ENCODE data around the gene CLDN11. TPM values are rescaled to one million over a fixed set of nuclear protein-coding genes. Genes with fewer than 3 reads are reported as not detected.

The CLDN11 gene
- total RNA-seq, 6 experiments from 2014 or later: 3.3 to 77.5 (median 66.7) TPM

DNA sequence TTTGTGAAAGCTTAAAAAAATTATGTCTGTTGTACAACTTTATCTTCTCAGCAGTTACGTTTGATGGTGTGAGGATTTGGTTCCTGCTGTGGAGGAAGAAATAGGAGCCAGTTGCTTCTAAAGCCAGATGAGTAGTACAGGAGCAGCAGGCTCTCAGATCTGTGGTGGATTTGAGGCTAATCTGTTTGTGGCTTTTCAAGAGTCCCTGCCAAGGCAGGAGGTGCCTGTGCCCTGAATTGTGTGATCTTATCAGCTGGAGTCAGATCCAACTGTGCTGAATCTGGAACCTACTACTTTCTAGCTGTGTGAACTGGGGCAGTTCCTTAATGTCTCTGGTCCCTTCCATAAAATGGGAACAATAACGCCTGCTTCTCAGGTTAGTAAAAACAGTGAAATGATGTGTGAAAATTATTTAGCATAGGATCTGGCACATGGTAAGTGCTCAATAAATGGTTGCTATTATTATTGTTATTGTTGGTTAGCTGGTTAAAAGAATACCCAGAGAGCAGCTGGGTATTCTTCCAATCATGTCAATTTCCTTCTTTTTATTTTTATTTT, 7.7 kb downstream of the CLDN11 start:
- H3K27ac Mint-ChIP-seq: no peak overlapping the region

GRCh38 chr3:170428095-170428494, 9.4 kb downstream of the CLDN11 start:
- no peak for DNase-seq
- H3K27me3 Mint-ChIP-seq (ENCODE audit: insufficient read depth): peaks cover 6% of the 10 kb centered on the region; the same call in 1 of the 2 replicates
- H3K36me3 Mint-ChIP-seq (ENCODE audit: low read depth): peaks cover 12% of the 10 kb centered on the region; the same call in 1 of the 2 replicates
- no peak overlapping the region for H3K4me3 Mint-ChIP-seq
- TF ChIP-seq CTCF (IDR thresholded peaks at IDR 0.05): no peak
- no peak overlapping the region for H3K27ac Mint-ChIP-seq
- H3K4me1 Mint-ChIP-seq (ENCODE audit: low read depth): peaks cover 24% of the 10 kb centered on the region
- no peaks in the 10 kb centered on the region for H3K9me3 Mint-ChIP-seq

More for the DNA sequence above, 7.7 kb downstream of the CLDN11 start:
- peaks cover 12% of the 10 kb centered on the region; the same call in 1 of the 2 replicates for H3K36me3 Mint-ChIP-seq (ENCODE audit: low read depth)
- DNase-seq: peak; percentile 2
- H3K4me3 Mint-ChIP-seq: no peak overlapping the region
- no peak for TF ChIP-seq CTCF (IDR thresholded peaks at IDR 0.05)
- peaks cover 32% of the 10 kb centered on the region for H3K4me1 Mint-ChIP-seq (ENCODE audit: low read depth)
- peaks cover 7% of the 10 kb centered on the region; the same call in 1 of the 2 replicates for H3K27me3 Mint-ChIP-seq (ENCODE audit: insufficient read depth)
- no peaks in the 10 kb centered on the region for H3K9me3 Mint-ChIP-seq

DNA sequence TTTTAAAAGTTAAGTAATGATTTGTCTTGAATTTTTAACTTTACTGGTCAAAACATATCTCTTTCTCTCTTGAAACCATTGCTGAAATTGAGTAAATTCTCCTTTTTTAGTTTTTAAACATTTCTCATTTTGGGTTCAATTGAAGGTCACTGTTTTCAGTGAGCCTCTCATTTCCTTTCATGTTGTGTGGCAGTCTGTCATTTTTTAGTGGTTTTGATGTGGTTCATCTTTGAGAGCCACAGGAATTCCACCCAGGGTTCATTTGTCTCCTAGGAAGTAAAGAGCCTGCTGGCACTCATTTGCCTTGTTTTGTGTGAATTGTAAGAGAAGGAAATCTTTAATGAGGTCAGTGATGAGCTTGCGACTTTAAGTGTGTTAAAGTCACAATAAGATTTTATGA, 10.4 kb downstream of the CLDN11 start:
- peaks cover 5% of the 10 kb centered on the region; the same call in 1 of the 2 replicates for H3K27me3 Mint-ChIP-seq (ENCODE audit: insufficient read depth)
- H3K9me3 Mint-ChIP-seq: no peaks in the 10 kb centered on the region
- no peak overlapping the region for H3K4me3 Mint-ChIP-seq
- no peak overlapping the region for H3K27ac Mint-ChIP-seq
- DNase-seq: peak; percentile 6
- peaks cover 24% of the 10 kb centered on the region for H3K4me1 Mint-ChIP-seq (ENCODE audit: low read depth)
- peaks cover 8% of the 10 kb centered on the region; the same call in 1 of the 2 replicates for H3K36me3 Mint-ChIP-seq (ENCODE audit: low read depth)
- TF ChIP-seq CTCF (IDR thresholded peaks at IDR 0.05): no peak

GRCh38 chr3:170431054-170431453, 12.4 kb downstream of the CLDN11 start:
- Mint-ChIP-seq H3K36me3 (ENCODE audit: low read depth) (peaks cover 8% of the 10 kb centered on the region; the same call in 1 of the 2 replicates), H3K27ac (no peak overlapping the region), H3K27me3 (ENCODE audit: insufficient read depth) (no peaks in the 10 kb centered on the region; the same call in 1 of the 2 replicates), H3K4me3 (no peak overlapping the region), H3K4me1 (ENCODE audit: low read depth) (peaks cover 23% of the 10 kb centered on the region), H3K9me3 (no peaks in the 10 kb centered on the region)
- DNase-seq: no peak
- peak; percentile 52 for TF ChIP-seq CTCF (IDR thresholded peaks at IDR 0.05)

- TF ChIP-seq CTCF (IDR thresholded peaks at IDR 0.05): no peak
- peaks cover 19% of the 10 kb centered on the region for H3K4me1 Mint-ChIP-seq (ENCODE audit: low read depth)
- no peak overlapping the region for H3K27ac Mint-ChIP-seq
- H3K27me3 Mint-ChIP-seq (ENCODE audit: insufficient read depth): no peaks in the 10 kb centered on the region; the same call in 1 of the 2 replicates
- peaks cover 8% of the 10 kb centered on the region; the same call in 1 of the 2 replicates for H3K36me3 Mint-ChIP-seq (ENCODE audit: low read depth)
- H3K4me3 Mint-ChIP-seq: no peak overlapping the region
- H3K9me3 Mint-ChIP-seq: no peaks in the 10 kb centered on the region
- no peak for DNase-seq
These were observed 13.7 kb downstream of the CLDN11 start for GRCh38 chr3:170432416-170432815.
